ENCODE measurements around the gene TRMT112. TPM values are rescaled to one million over a fixed set of nuclear protein-coding genes. Genes with fewer than 3 reads are reported as not detected.

The TRMT112 gene
- total and polyA plus RNA-seq, 8 donors = 50.8 to 337 (median 160) TPM

DNA sequence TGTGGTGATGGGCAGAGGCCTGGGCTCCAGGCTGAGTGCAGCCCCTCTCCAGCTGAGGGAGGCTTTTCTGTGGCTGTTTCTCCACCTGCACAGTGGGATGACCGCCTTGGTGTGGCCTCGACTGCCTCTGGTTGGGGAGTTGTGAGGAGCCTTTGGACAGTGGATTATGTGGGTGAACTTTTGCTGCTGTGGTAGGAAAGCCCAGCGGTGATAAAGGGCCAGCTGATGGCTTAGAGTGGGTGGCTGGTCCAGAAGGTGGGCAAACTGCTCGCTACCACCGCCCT is 13.4 kb downstream of the TRMT112 start:
- H3K27ac ChIP-seq = peak overlapping the region; percentile 95 to 97 (median 96)
- intact Hi-C loops (cut with DNase I; ENCODE audit: low total_unique reads) = no loop called here
- H3K4me1 ChIP-seq = peaks cover 49 to 60% (median 56%) of the 10 kb centered on the region in 4 donors
- H3K9me3 ChIP-seq = no peaks in the 10 kb centered on the region
- WGBS, 5 donors = 41 to 54% (median 50%) methylated on average over 4 to 5 of the region's 5 CpGs
- H3K27me3 ChIP-seq = peaks cover 3 to 47% (median 19%) of the 10 kb centered on the region in 3 donors
- H3K4me3 ChIP-seq = peak overlapping the region; percentile 64 to 82 (median 76)
- peaks cover 0 to 11% (median 7%) of the 10 kb centered on the region in 4 donors for H3K36me3 ChIP-seq
- TF ChIP-seq EP300 (IDR thresholded peaks at IDR 0.05) = no peak
- TF ChIP-seq POLR2AphosphoS5 (IDR thresholded peaks at IDR 0.05) = no peak
- TF ChIP-seq POLR2A (IDR thresholded peaks at IDR 0.05) = no peak
- TF ChIP-seq, protein P1, sequence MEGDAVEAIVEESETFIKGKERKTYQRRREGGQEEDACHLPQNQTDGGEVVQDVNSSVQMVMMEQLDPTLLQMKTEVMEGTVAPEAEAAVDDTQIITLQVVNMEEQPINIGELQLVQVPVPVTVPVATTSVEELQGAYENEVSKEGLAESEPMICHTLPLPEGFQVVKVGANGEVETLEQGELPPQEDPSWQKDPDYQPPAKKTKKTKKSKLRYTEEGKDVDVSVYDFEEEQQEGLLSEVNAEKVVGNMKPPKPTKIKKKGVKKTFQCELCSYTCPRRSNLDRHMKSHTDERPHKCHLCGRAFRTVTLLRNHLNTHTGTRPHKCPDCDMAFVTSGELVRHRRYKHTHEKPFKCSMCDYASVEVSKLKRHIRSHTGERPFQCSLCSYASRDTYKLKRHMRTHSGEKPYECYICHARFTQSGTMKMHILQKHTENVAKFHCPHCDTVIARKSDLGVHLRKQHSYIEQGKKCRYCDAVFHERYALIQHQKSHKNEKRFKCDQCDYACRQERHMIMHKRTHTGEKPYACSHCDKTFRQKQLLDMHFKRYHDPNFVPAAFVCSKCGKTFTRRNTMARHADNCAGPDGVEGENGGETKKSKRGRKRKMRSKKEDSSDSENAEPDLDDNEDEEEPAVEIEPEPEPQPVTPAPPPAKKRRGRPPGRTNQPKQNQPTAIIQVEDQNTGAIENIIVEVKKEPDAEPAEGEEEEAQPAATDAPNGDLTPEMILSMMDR (IDR thresholded peaks at IDR 0.05) = no peak
- no peak for DNase-seq

DNA sequence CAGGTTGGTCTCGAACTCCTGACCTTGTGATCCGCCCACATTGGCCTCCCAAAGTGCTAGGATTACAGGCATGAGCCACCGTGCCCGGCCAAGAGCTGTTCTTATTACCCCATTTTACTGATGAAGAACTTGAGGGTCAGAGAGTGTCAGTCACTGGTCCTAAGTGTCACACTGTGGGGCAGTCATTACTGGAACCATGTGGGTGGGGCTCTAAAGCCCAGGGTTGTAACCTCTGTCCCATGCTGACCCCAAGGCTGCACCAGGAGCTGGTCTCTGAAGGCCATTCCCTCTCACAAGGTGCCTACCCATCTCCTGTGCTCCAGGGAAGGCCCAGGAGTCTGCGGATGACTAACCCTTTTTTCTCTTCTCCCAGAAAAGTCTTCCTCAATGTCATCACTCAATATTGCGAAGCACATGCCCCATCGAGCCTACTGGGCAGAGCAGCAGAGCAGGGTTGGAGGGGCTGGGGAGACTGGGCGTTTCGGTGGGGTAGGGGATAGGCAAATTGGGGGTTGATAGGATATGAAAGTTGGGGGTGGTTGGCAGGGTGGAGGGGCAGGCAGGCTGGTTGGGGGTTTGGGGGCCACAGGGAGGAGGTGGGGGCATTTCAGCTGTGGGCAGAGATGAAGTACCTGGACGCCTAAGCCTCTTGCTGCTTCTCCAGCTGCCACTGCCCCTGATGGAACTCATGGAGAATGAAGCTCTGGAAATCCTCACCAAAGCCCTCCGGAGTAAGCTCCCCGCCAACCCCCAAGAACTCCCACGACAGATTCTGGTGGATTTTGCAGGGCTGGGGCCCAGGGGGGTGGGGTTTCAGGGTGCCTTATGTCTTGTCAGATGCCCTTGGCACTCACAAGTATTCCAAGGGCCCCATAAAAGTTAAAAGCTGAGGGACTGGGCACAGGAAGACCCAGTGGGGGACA is 14.0 kb downstream of the TRMT112 start:
- whole genome bisulfite sequencing, 5 donors = 80 to 87% (median 85%) methylated on average over 13 of the region's 13 CpGs
- Histone ChIP-seq H3K9me3 (no peaks in the 10 kb centered on the region), H3K27ac (peak overlapping the region in 4 of 5 donors; percentile 95 to 97 (median 96)), H3K4me3 (peak overlapping the region in 3 of 4 donors; percentile 64 to 82 (median 77)), H3K27me3 (peaks cover 3 to 53% (median 25%) of the 10 kb centered on the region in 3 donors), H3K4me1 (peaks cover 50 to 62% (median 58%) of the 10 kb centered on the region in 4 donors), H3K36me3 (peaks cover 0 to 10% (median 7%) of the 10 kb centered on the region in 4 donors)
- intact Hi-C loops (cut with DNase I; ENCODE audit: low total_unique reads) = no loop called here
- TF ChIP-seq POLR2AphosphoS5 (IDR thresholded peaks at IDR 0.05) (no peak), EP300 (IDR thresholded peaks at IDR 0.05) (no peak), POLR2A (IDR thresholded peaks at IDR 0.05) (no peak)
- TF ChIP-seq, protein P1 (IDR thresholded peaks at IDR 0.05) = no peak
- DNase-seq = no peak

DNA sequence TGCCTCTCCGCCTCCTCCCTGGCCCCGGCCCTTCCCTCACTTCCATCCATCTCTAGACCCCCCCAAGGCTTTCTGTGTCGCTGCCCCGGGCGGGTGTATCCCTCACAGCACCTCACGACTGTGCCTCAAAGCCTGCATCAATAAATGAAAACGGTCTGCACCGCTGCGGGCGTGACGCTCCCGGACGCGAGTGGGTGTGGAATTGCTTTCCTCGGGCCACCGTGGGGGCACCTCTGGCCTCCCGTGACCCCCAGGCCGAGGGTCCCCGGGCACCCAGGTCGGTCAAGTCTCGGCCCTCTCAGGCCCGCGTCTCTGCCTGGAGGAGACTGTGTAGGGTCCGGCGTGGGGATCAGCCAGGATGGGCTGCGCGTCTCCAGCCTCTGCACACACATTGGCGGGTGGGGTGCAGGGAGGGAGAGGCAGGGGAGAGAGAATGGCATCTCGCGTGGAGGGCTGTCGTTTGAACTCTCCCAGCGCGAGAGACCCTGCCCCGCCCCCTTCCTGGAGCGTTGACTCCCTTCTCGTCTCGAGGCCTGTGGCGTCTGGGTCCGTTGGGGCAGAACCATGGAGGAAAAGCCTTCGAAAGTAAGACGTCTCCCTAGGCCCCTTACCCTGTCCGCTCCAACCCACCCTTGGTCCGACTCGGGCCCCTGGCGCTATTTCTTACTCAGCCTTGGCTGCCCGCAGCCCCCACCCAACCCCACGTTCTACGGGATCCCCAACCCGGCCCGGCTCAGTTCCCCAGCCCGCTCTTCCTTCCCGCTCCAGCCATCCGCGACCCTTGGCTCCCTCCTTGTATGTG is 17.3 kb downstream of the TRMT112 start, which contains the start of gene CATSPERZ:
CATSPERZ (plus strand) TSS at position 512 of the 802 bp plus-strand sequence; CDS start at position 565, 53 bp downstream.
- peak within 1 kb of the TSS in 3 of 5 donors; percentile 0 to 11 (median 11) for H3K27ac ChIP-seq

GRCh38 chr11:64298966-64299846 is 18.2 kb downstream of the TRMT112 start:
- H3K4me1 ChIP-seq = peaks cover 36 to 50% (median 36%) of the 10 kb centered on the region in 4 donors
- H3K4me3 ChIP-seq = peak overlapping the region; percentile 43 to 55 (median 44)
- no peaks in the 10 kb centered on the region for H3K36me3 ChIP-seq
- intact Hi-C loops (cut with DNase I; ENCODE audit: low total_unique reads) = loop anchor here (10.0 kb wide), 1 partner anchor 94 kb away; the partner anchor contains the start of gene FERMT3
- no peaks in the 10 kb centered on the region for H3K9me3 ChIP-seq
- DNase-seq = peak; percentile 78 to 79
- TF ChIP-seq, protein P1 (IDR thresholded peaks at IDR 0.05) = no peak
- peak in 2 of 3 donors; percentile 7 to 15 for TF ChIP-seq POLR2AphosphoS5 (IDR thresholded peaks at IDR 0.05)
- TF ChIP-seq POLR2A (IDR thresholded peaks at IDR 0.05) = no peak
- TF ChIP-seq EP300 (IDR thresholded peaks at IDR 0.05) = no peak
- H3K27me3 ChIP-seq = peaks cover 17 to 95% (median 45%) of the 10 kb centered on the region in 3 donors
- WGBS, 5 donors = 3 to 5% (median 4%) methylated on average over 41 to 60 of the region's 60 CpGs
- peak overlapping the region in 1 of 5 donors; percentile 9 for H3K27ac ChIP-seq

More for the DNA sequence above, 17.3 kb downstream of the TRMT112 start, which contains the start of gene CATSPERZ:
- Histone ChIP-seq H3K27me3 (peaks cover 17 to 87% (median 45%) of the 10 kb centered on the region in 3 donors), H3K4me1 (peaks cover 38 to 53% (median 43%) of the 10 kb centered on the region in 4 donors), H3K4me3 (peak within 1 kb of the TSS; percentile 43 to 55 (median 44)), H3K9me3 (no peaks in the 10 kb centered on the region), H3K36me3 (no peaks in the 10 kb centered on the region)
- no peak for TF ChIP-seq POLR2A (IDR thresholded peaks at IDR 0.05)
- no peak for DNase-seq
- WGBS, 5 donors = 5 to 9% (median 6%) methylated on average over 46 to 54 of the region's 54 CpGs
- intact Hi-C loops (cut with DNase I; ENCODE audit: low total_unique reads) = loop anchor here (10.0 kb wide), 1 partner anchor 95 kb away; the partner anchor contains the start of gene FERMT3

Data from stomach (tissue), 9 donors.